Ovary (tissue), 3 donors: ENCODE measurements around the gene PLA1A.

Experiments
- POLR2A ChIP-seq: fragments of 450-650 bp; IDR thresholded peaks from one replicate; pipeline ENCODE4 v1.6.1; 2017; ENCODE audit warnings: antibody characterized with exemption, mild to moderate bottlenecking, moderate library complexity
- TF ChIP-seq, protein P1 (sequence below), 3 donors: fragments of 450-650 bp in 2 of 3; fragments of 200-600 bp in 1 of 3; IDR thresholded peaks; one replicate each; pipeline versions ENCODE4 v1.5.1 to v1.8.0; 2016 to 2022; ENCODE audit warnings: antibody characterized with exemption in 3 of 3, mild to moderate bottlenecking in 1 of 3
- donor health status: DM: no; HTN: no; CAD: no.

DNA sequence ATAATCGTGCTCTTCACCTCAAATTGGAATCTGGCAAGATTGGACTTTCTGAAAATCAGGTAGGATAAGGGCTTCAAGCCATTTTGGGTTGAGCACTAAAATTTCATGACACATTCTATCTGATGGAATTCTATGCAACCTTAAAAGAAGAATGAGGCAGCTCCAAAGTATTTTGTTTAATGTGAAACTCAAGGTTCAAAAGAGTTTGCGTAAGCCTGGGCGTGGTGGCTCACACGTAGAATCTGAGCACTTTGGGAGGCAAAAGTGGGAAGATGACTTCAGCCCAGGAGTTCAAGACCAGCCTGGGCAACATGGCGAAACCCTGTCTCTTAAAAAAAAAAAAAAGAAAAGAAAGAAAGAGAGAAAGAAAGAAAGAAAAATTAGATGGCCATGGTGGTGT lies 3.6 kb upstream of the PLA1A start:
- TF ChIP-seq, protein P1, sequence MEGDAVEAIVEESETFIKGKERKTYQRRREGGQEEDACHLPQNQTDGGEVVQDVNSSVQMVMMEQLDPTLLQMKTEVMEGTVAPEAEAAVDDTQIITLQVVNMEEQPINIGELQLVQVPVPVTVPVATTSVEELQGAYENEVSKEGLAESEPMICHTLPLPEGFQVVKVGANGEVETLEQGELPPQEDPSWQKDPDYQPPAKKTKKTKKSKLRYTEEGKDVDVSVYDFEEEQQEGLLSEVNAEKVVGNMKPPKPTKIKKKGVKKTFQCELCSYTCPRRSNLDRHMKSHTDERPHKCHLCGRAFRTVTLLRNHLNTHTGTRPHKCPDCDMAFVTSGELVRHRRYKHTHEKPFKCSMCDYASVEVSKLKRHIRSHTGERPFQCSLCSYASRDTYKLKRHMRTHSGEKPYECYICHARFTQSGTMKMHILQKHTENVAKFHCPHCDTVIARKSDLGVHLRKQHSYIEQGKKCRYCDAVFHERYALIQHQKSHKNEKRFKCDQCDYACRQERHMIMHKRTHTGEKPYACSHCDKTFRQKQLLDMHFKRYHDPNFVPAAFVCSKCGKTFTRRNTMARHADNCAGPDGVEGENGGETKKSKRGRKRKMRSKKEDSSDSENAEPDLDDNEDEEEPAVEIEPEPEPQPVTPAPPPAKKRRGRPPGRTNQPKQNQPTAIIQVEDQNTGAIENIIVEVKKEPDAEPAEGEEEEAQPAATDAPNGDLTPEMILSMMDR (IDR thresholded peaks at IDR 0.05), result no peak
- no peak for TF ChIP-seq POLR2A
